ENCODE results near the gene VPS35L.

The VPS35L gene

DNA sequence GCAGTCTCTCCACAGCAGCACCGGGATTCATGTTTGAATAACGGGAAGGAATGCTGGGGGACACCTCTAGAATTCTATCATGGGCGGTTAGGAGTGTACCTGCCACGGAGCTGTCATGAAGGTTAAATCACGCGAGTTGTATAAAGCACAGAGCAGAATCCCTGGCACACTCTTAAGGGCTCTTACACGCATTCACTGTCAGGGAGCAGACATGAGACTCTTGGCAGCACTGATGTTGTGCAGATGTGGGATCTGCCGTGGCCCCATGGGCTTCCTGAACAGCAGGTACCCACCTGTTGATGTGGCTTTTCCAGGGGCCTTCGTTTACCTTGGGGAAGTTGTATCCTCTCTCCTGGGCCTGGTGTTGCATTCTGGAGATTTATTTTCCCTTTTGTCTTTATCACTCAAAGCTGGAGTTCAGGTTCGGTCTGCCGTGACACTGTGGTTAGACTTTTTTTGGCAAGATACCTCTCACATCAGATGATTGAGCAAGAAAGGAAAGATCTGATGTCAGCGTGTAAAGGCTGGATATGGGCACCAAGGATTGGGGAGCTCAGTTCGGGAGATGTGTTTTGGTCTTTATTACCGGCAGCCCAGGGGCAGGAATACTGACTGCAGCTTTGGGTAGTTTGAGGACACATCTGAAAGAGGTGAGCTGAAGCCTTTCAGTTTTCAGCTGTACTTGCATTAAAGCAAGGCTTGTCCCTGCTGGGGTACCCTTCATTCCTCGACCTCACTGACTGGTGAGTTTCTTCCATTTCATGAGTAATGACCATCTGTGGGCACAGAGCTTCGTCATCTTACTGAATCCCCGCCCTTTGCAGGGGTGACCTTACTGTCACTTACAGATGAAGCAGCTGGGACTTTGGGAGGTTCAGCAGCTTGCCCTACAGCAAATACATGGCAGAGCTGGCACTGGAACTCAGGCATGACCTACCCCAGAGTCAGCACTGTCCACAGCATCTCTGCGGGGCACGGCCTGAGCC is 143.3 kb downstream of the VPS35L start:
- DNase-seq, result peak; percentile 44

DNA sequence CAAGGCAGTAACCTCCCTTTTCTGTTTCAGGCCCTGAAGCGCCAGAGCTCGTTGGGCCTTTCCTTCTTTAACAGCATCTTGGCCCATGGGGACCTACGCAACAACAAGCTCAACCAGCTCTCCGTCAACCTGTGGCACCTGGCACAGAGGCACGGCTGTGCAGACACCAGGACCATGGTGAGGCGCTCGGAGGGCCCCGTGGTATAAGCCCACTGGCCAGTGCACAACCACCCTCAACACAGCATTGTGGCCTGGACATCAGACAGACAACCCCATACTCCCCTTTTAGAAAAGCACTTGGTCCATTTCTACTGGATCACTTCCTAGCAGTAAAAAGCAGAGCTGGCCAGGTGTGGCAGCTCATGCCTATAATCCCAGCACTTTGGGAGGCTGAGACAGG is 144.0 kb downstream of the VPS35L start:
- no peak for DNase-seq

DNA sequence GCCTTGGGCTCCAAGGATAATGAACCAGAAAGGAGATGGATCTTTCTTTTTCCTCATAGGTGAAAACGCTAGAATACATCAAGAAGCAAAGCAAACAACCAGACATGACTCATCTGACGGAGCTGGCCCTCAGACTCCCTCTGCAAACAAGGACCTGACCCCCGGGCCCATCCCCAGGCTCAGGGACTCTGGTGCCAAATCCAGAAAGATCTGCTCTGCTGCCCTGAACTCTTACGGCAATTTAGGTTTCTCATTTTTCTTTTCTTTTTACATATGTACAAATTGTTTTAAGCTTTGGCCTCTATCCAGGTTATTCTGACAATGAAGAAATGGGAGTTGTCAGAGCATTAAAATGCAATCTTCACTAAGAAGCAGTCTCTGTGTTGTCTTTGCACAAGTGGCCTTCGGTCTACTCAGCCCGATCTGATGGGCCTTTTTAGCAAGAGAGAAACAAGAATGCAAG is 144.8 kb downstream of the VPS35L start:
- peak; percentile 93 for DNase-seq

DNA sequence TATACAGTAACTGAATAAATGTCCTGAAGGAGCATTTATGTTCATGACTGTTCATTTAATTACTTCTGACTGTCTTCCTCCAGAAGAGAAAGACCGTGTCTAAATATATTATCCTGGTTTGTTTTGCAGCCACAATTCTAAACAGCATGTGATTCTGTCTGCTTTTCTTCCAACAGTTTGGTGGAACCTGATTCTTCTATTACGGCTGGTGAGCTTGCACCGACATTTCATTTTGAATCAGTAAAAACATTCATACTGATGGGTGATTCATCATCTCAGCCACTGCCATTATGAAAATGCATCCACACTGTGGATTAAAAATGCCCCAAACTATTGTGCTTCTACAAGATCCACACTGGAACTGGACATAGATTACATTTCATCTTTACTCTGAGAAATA is 145.6 kb downstream of the VPS35L start:
- DNase-seq, result peak; percentile 18

DNA sequence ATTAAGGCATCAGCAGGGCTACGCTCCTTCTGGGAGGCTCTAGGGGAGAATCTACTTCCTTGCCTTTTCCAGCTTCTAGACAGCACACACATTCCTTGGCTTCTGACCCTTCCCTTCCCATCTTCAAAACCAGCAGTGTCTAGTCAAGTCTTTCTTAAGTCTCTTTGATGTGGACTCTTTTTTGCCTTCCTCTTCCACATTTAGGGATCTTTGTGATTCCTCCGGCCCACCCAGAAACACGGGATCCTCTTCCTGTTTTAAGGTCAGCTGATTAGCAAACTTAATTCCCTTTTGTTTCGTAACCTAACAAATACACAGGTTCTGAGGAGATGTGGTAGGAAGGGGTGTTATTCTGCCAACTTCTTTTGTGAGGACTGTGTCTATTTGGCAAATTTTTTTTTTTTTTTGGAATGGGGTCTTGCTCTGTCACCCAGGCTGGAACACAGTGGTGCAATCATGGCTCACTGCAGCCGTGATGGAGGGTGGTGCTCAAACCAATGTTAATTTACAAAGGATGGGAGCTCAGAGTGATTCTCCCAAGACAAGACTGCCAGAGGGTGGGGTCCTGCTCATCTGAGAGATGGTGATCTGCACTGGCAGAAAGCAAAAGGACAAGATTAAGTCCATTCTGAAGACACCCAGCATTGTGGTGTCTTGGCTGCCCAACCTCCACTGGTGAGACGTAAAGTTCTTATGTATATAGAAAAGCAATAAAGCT is 147.8 kb downstream of the VPS35L start:
- DNase-seq, result no peak

DNA sequence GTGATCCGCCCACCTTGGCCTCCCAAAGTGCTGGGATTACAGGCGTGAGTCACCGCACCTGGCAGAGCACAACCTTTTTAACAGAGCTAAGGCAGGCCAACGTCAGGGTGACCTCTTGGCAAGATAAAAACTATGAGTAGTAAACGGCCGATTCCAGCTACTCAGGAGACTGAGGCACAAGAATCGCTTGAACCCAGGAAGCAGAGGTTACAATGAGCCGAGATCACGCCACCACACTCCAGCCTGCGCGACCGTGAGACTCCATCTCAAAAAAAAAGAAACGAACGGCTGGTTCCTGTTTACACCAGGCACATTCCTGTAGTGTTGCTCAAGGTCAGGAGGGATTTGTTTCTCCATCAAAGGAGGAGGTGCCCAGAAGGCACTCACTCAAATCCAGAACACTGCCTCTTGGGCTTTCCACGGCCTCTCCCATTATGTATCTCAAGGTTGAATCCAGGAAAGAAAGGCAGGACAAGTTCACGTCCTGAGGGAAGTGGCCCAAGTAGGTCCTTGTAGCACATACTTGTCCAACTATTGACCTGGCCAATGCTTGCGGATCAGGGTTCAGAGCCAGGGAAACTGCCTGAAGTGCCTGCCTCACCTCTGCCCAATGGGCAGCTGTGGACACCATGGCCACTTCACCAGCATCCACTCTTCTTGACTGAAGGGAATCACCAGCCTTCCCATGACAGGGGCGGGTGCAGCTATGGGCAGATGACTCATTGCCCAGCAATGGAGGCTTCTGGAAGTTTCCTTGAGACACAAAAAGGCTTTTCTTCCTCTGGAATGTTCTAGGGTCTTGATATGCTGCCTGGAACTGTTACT is 149.0 kb downstream of the VPS35L start:
- no peak for DNase-seq

DNA sequence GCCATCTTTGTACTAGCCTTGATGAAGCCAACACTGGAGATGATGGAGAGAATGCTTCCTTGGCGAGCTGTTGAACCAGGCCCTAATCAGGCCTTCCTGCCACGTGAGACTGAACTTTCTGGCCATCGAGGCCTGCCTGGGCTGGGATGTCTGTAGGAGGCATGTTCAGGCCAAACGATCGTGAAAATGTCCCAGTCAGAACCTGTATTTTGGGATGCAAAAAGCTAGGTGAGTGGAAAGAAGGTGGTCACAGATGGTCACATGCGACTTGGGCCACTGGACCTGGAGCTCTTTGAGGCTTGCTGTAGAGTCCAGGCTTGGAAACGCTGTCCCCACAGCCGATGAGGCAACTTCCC is 149.6 kb downstream of the VPS35L start:
- DNase-seq, result no peak

DNA sequence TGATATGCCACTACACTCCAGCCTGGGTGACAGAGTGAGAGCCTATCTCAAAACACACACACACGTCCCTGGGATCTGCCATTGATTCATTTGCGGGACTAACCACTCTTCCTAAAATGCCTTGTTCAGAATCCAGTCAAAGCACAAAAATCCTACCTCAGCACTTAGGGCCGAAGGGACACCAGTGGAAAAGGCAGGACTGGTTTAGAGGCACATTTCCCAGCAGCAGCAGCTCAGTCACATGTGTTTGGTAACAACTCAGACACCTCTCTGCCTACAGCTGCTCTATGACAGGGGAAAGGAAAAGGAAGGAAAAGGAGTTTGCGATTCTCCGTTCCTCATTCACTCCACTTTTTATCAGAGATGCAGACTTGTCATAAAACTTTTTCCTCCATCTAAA is 150.3 kb downstream of the VPS35L start:
- no peak for DNase-seq

DNA sequence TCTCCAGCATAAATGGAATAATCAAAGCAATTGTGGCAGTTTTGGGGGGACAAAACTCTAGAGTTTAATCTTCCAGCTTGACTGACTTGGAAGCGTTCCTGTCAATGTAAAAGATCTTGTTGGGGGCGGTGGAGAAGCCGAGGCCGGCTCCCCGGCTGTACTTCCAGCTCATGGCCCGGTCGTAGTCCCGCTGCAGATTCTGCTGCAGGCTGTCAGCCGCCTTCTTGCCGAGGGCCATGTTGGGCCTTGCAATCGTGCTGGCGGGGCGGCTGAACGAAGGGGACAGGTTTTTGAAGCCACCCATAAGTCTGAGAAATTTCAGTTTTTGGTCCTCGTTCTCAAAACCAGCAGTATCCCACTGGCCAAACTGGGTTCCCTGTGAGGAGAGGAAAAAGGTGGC is 151.3 kb downstream of the VPS35L start:
- no peak for DNase-seq

DNA sequence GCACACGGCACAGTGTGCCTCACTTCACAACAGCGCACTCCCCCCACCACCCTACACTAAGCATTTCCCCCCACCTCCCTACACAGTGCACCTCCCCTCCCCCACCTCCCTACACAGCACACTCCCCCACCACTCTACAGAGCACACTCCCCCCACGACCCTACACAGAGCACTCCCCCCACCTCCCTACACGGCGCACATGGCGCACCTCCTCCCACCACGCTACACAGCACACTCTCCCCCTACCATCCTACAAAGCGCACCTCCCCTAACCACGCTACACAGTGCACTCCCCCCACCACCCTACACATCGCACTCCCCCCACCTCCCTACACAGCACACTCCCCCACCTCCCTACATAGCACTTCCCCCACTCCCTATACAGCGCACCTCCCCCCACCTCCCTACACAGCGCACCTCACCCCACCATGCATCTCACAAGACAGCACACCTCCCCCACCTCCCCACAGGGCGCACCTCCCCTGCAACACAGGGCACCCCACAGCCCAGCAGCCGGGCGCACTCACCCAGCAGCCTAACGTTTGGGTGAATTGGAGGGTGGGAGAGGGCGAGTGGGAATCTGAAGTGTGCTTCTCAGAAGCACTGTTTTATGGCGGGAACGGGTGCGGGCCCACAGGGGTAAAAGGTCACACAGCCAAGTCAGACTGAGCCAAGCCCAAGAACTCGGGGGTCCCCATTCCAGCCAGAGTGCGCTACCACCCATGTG is 152.2 kb downstream of the VPS35L start:
- DNase-seq, result no peak

DNA sequence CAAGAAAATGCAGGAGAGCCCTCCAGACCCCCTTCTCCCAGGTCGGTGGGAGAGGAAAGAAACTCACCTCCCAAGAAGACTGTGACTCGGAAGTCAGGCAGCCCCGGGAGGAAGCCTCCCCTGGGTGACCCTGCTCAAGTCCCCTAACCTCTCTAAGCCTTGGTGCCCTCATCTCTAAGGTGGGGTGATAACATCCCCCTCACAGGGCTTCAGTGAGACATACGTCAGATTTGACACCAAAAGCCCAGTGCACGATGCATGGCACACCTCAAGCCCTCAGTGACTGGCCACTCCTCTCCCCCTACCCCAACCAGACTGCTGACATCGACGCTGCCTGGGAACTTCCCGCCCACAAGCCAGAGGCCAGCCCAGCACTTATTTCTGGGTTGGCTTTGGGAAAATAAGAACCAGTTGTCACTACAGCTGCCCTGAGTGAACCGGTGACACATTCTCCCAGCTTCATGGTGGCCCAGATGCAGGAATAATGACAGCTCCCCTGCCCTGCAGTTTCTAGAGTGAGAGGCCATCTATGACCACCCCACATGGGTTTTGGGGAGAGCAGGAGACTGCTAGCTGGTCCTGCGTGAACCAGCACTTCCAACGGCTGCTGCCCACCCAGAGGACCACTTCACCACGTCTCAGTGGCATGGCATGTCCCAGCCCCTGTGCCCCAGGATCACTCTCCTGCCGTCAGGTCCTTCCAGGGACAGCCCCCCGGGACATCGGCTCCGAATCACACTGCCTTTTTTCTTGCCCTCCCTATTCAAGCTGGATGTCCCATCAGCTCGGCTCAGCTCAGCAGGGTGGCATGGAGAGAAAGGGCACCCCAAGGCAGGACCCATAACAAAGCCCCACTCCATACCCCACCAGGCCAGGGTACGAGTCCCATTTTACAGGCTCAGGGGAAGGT is 153.0 kb downstream of the VPS35L start:
- DNase-seq, result no peak

DNA sequence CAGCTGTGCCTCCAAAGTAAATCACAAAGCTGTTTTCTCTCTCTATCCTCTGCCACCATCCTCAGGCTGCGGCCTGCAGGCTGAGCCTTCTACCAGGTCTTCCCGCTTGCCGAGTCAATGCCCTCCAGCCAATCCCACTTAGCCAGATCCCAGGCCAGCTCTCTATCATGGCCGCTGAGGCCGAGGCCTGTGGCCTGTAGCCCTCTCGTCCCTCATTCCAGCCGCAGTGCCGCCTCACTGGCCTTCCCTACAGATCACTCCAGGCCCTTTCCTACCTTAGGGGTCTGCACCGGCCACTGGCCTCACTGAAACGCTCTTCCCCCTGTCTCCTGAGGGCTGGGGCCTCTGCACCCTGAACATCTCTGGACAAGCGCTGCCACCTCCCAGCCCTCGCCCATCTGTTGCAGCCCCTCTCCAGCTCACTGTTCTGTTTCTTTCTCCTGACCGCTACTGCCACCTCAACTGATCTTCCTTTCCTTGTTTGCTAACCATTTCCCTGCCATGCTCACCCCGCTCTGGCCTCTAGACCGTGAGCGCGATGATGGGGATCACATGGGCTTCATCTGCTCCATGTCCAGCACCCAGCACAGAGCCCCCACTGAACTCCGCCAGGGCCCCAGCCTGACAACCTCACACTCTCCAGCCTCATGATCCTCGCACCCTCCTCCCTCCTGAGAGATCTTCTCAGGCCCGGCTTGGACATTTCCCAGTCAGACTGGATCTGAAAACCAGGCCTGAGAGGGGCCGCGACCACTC is 154.1 kb downstream of the VPS35L start:
- DNase-seq, result no peak

DNA sequence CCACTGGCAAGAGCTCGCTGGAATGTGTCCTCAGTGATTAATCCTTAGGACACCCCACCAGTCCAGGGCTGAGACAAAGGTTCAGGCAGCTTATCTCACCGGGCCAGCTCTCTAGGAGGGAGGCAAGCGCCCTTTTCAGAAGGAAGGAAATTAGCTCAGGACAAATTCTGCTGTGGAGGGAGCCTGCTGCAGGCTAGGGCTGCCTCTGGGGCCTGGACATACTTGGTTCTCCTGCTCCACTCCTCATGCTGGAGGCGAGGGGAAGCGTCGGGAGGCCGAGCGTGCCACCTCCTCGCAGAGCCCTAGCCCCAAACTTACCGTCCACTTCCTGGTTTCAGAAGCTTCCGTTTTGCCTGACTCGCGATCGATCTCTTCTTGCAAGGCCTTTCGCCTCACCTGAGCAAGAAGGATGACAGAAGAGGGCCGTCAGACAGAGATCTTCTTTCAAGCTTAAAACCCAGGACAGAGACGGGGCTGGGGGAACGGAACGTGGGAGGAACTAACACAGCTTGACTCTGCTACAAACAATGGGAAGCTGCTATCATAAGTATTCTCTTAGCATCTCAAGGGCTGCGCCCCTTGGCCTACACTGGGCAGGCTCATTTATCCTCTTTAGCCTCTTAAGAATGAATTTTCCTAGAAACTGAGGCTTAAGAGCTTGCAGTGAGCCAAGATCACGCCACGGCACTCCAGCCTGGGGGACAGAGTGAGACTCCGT is 154.8 kb downstream of the VPS35L start:
- no peak for DNase-seq

DNA sequence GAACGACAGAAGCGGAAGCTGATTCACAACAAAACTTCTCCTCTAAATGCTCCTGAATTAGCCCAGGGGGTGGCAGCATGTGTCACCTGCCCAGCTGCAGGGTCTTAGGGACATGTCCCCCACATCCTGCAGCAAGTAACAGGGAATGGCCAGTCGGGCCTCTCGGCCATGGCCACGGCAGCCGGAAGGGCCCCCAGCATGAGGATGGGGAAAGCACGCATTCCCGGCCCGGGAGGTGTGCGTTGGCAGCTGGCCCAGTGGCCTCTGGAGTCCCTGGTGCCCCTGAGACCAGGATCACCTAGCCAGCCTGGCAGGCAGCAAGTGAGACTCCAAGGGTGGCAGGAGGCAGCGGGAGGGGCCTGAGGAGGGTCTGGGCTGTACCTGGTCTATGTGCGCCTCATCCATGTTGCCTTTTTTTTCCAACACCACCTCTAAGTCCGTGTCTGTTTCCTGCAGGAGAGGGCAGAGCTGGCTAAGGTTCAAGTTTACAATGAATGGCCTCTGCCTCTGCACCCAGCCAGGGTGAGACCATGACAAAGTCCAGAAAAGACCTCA is 155.6 kb downstream of the VPS35L start:
- no peak for DNase-seq

DNA sequence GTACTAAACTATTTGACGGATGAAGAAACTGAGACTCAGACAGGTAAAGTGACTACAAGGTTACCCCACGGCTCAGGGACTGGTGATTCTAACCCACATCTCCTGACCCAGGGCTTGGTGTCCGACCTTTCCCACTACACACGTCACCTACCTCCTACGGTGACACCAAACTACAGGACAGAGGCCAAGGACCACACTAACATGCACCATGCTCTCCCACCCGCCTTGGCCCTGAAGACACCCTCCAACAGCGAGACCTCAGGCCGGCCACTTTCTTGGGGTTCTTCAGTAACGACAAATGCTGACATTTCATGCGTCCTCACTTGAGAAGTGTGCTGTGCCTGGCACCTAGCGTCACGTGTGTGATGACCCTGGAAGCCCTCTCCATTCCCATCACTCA is 156.1 kb downstream of the VPS35L start:
- no peak for DNase-seq

DNA sequence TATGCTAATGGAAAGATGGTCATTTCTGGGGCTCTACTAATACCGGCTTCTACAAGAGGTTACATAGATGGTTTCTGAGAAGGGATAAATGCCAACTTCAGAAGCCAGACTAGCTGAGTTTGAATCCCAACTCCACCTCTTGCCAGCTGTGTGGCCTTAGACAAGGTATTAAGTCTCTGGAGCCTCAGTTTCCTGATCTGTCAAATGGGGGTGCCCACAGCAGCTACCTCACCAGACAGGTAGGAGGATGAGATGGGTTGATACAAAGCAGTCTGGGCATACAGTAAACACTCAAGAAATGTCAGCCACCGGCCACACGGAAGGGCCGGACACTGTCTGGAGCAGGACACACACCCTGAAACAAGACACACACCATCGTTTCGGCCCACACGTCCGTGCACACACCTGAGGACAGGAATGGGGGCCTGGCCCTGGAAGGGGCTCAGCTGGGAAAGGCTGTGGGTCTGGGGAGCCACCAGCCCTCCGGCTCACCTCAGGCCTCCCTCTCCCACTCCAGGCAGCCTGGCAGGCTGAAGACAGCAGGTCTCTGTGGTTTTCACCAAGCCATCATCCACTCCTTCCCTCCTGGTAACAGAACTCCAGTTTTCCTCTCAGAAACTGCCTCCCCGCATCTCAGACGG is 157.0 kb downstream of the VPS35L start:
- DNase-seq, result no peak

DNA sequence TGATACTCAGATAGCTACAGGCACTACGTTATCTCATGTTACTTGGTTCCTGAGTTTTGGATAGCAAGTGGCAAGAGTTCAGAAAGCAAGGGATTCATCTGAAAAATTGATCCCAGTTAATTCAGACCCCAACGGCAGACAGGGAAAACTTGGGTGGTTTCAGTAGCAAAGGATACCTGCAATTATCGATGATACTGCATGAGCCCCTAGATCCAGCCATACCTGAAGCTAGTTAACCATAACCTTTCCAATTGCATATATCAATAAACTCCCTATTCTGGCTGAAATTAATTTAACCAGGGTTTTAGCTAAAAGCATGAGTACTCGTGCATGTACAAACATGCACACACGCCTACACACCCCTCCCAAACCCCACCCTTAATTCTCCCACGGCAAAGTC is 158.2 kb downstream of the VPS35L start:
- no peak for DNase-seq

DNA sequence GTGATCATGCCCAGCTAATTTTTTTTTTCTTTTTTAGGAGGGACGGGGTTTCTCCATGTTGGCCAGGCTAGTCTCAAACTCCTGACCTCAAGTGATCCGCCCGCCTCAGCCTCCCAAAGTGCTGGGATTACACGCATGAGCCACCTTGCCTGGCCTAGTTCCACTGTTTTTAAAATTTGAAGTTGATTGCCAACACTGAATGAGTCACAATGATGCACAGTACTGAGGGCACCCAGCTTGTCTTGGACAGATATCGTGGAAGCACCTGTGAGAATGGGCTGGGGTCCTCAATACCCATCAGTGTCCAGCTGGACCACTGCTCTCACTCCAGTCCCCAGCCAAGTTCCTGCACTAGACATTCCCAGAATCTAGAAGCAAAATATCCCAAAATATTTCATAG is 160.1 kb downstream of the VPS35L start:
- DNase-seq, result no peak

DNA sequence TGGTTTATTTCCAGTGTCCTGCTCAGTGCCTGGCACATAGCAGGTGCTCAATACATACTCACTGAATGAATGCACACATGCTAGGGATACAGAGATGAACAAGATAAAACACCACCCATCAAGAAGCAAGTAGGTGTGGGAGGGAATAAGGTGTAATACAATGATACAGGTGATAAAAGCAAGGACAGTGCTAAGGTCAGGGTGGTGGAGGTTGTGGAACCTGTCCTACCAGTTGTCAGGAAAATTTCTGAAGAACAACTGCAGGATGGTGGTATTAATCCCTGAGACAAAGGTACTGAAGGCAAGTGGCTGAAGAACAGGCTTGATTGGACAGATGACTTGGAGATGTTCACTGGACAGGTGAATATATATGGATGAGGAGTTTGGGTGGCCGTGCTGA is 160.7 kb downstream of the VPS35L start:
- DNase-seq, result no peak

All from NCI-H69 (cell line).